Stimulated activated CD4-positive, alpha-beta T cell treated with anti-CD3 and anti-CD28 coated beads, Interleukin-15, amount 100 ng/mL, for 24 hours (primary cell): ENCODE results near the gene ZCCHC8.
"Not testable (repeated sequence)": the region's sequence is repeated elsewhere in the genome, so short reads cannot be mapped to it uniquely, and the experiment has no call there.

Source experiments
- DNase-seq: peaks from one replicate; pipeline ENCODE4 v3.0.0-alpha.2; 2020

ZCCHC8 gene

GRCh38 chr12:122469856-122470255 lies 30.9 kb downstream of the ZCCHC8 start:
- DNase-seq: not testable (repeated sequence)

GRCh38 chr12:122467983-122468382 lies 32.7 kb downstream of the ZCCHC8 start:
- no peak for DNase-seq

GRCh38 chr12:122464317-122465042 lies 36.3 kb downstream of the ZCCHC8 start:
- not testable (repeated sequence) for DNase-seq

GRCh38 chr12:122460641-122461040 lies 40.1 kb downstream of the ZCCHC8 start:
- DNase-seq: no peak

GRCh38 chr12:122460061-122460460 lies 40.7 kb downstream of the ZCCHC8 start:
- no peak for DNase-seq

GRCh38 chr12:122459211-122459610 lies 41.5 kb downstream of the ZCCHC8 start:
- no peak for DNase-seq

- no peak for DNase-seq
Measured at GRCh38 chr12:122458105-122459035, 42.4 kb downstream of the ZCCHC8 start.

- no peak for DNase-seq
Measured at GRCh38 chr12:122457627-122458026, 43.1 kb downstream of the ZCCHC8 start.

- DNase-seq: no peak
Measured at GRCh38 chr12:122454739-122455138, 46.0 kb downstream of the ZCCHC8 start.

- no peak for DNase-seq
Measured at GRCh38 chr12:122454250-122454721, 46.4 kb downstream of the ZCCHC8 start.

GRCh38 chr12:122452701-122453285 lies 47.9 kb downstream of the ZCCHC8 start:
- no peak for DNase-seq

GRCh38 chr12:122449317-122449716 lies 51.4 kb downstream of the ZCCHC8 start:
- peak; percentile 36 for DNase-seq

- DNase-seq: not testable (repeated sequence)
Measured at GRCh38 chr12:122447825-122448224, 52.9 kb downstream of the ZCCHC8 start.

- DNase-seq: not testable (repeated sequence)
Measured at GRCh38 chr12:122446390-122446789, 54.3 kb downstream of the ZCCHC8 start.

GRCh38 chr12:122444071-122444470 lies 56.7 kb downstream of the ZCCHC8 start:
- not testable (repeated sequence) for DNase-seq

GRCh38 chr12:122438822-122439221 lies 61.9 kb downstream of the ZCCHC8 start:
- DNase-seq: not testable (repeated sequence)

- no peak for DNase-seq
Measured at GRCh38 chr12:122437656-122438121, 63.0 kb downstream of the ZCCHC8 start.

- DNase-seq: no peak
Measured at GRCh38 chr12:122435186-122435585, 65.5 kb downstream of the ZCCHC8 start.

- DNase-seq: not testable (repeated sequence)
Measured at GRCh38 chr12:122429043-122429442, 71.7 kb downstream of the ZCCHC8 start.

GRCh38 chr12:122427403-122427802 lies 73.3 kb downstream of the ZCCHC8 start:
- no peak for DNase-seq

- DNase-seq: peak; percentile 15
Measured at GRCh38 chr12:122423258-122424165, 77.2 kb downstream of the ZCCHC8 start.

GRCh38 chr12:122422730-122423257 lies 77.9 kb downstream of the ZCCHC8 start:
- DNase-seq: peak; percentile 66
